ENCODE measurements around the gene MPZL1. TPM values are rescaled to one million over a fixed set of nuclear protein-coding genes. Genes with fewer than 3 reads are reported as not detected.
"Not testable (repeated sequence)": the region's sequence is repeated elsewhere in the genome, so short reads cannot be mapped to it uniquely, and the experiment has no call there.

MPZL1 gene
- total RNA-seq, 1 donor from 2014 or later: 85.5 TPM

- no peak for TF ChIP-seq CTCF (IDR thresholded peaks at IDR 0.05; ENCODE audit: insufficient read depth, low read length, poor library complexity, severe bottlenecking)
- no peak for DNase-seq (ENCODE audit: low read depth)
- no peak overlapping the region for H3K4me3 ChIP-seq (ENCODE audit: low read depth, low read length)
- H3K36me3 ChIP-seq (ENCODE audit: control insufficient read depth, insufficient read depth, low read length): no peaks in the 10 kb centered on the region
- no peaks in the 10 kb centered on the region for H3K27me3 ChIP-seq (ENCODE audit: control insufficient read depth, insufficient read depth, low read length)
Observed at GRCh38 chr1:167734227-167734626, 12.4 kb downstream of the MPZL1 start.

- no peak for TF ChIP-seq CTCF (IDR thresholded peaks at IDR 0.05; ENCODE audit: insufficient read depth, low read length, poor library complexity, severe bottlenecking)
- H3K4me3 ChIP-seq (ENCODE audit: low read depth, low read length): no peak overlapping the region
- H3K36me3 ChIP-seq (ENCODE audit: control insufficient read depth, insufficient read depth, low read length): no peaks in the 10 kb centered on the region
- DNase-seq (ENCODE audit: low read depth): no peak
- H3K27me3 ChIP-seq (ENCODE audit: control insufficient read depth, insufficient read depth, low read length): no peaks in the 10 kb centered on the region
Observed at GRCh38 chr1:167734841-167735240, 13.1 kb downstream of the MPZL1 start.

GRCh38 chr1:167737169-167737568, 15.4 kb downstream of the MPZL1 start:
- no peak for TF ChIP-seq CTCF (IDR thresholded peaks at IDR 0.05; ENCODE audit: insufficient read depth, low read length, poor library complexity, severe bottlenecking)
- DNase-seq (ENCODE audit: low read depth): no peak
- no peaks in the 10 kb centered on the region for H3K36me3 ChIP-seq (ENCODE audit: control insufficient read depth, insufficient read depth, low read length)
- H3K27me3 ChIP-seq (ENCODE audit: control insufficient read depth, insufficient read depth, low read length): no peaks in the 10 kb centered on the region
- no peak overlapping the region for H3K4me3 ChIP-seq (ENCODE audit: low read depth, low read length)

GRCh38 chr1:167738158-167738557, 16.4 kb downstream of the MPZL1 start:
- Histone ChIP-seq H3K36me3 (ENCODE audit: control insufficient read depth, insufficient read depth, low read length) (no peaks in the 10 kb centered on the region), H3K27me3 (ENCODE audit: control insufficient read depth, insufficient read depth, low read length) (no peaks in the 10 kb centered on the region), H3K4me3 (ENCODE audit: low read depth, low read length) (no peak overlapping the region)
- no peak for TF ChIP-seq CTCF (IDR thresholded peaks at IDR 0.05; ENCODE audit: insufficient read depth, low read length, poor library complexity, severe bottlenecking)
- DNase-seq (ENCODE audit: low read depth): no peak

- no peaks in the 10 kb centered on the region for H3K36me3 ChIP-seq (ENCODE audit: control insufficient read depth, insufficient read depth, low read length)
- TF ChIP-seq CTCF (IDR thresholded peaks at IDR 0.05; ENCODE audit: insufficient read depth, low read length, poor library complexity, severe bottlenecking): no peak
- H3K27me3 ChIP-seq (ENCODE audit: control insufficient read depth, insufficient read depth, low read length): no peaks in the 10 kb centered on the region
- H3K4me3 ChIP-seq (ENCODE audit: low read depth, low read length): no peak overlapping the region
- DNase-seq (ENCODE audit: low read depth): no peak
Observed at GRCh38 chr1:167739752-167740151, 18.0 kb downstream of the MPZL1 start.

GRCh38 chr1:167741103-167741502, 19.3 kb downstream of the MPZL1 start:
- not testable (repeated sequence) for H3K4me3 ChIP-seq (ENCODE audit: low read depth, low read length); DNase-seq (ENCODE audit: low read depth); H3K27me3 ChIP-seq (ENCODE audit: control insufficient read depth, insufficient read depth, low read length); H3K36me3 ChIP-seq (ENCODE audit: control insufficient read depth, insufficient read depth, low read length)

GRCh38 chr1:167742392-167743057, 20.7 kb downstream of the MPZL1 start:
- H3K27me3 ChIP-seq (ENCODE audit: control insufficient read depth, insufficient read depth, low read length); H3K4me3 ChIP-seq (ENCODE audit: low read depth, low read length); DNase-seq (ENCODE audit: low read depth); H3K36me3 ChIP-seq (ENCODE audit: control insufficient read depth, insufficient read depth, low read length): not testable (repeated sequence)
